K562 (cell line): ENCODE results near the gene ACTN3. TPM values are rescaled to one million over a fixed set of nuclear protein-coding genes. Genes with fewer than 3 reads are reported as not detected.

Source experiments
- CHD1 ChIP-seq: fragments of 200-600 bp; sonication (generic); IDR thresholded peaks from one replicate; pipeline ENCODE4 v1.6.1; 2012; ENCODE audit warnings: mild to moderate bottlenecking, moderate library complexity, low read length, inconsistent platforms
- FOXJ2 ChIP-seq: fragments of 200-800 bp; sonication (Bioruptor generic); IDR thresholded peaks from 2 replicates; pipeline ENCODE4 v1.6.1; 2016; ENCODE audit warnings: missing genetic modification characterization, missing compliant biosample characterization
- FOXM1 ChIP-seq, 2 experiments: fragments of 450-650 bp in 1 of 2; sonication (generic) in 1 of 2; formaldehyde crosslinking in 1 of 2; IDR thresholded peaks; 2 replicates each; pipeline versions ENCODE4 v1.6.1 to v1.9.0; 2017 to 2022; ENCODE audit warnings: low read depth in 2 of 2, mild to moderate bottlenecking in 2 of 2, missing genetic modification reagents in 1 of 2, moderate library complexity in 1 of 2
- FOXO4 ChIP-seq: fragments of 450-650 bp; formaldehyde crosslinking; IDR thresholded peaks from 2 replicates; pipeline ENCODE4 v1.4.0; 2020; ENCODE audit warnings: mild to moderate bottlenecking, moderate library complexity
- GATAD2A ChIP-seq: fragments of 450-650 bp; IDR thresholded peaks from 2 replicates; pipeline ENCODE4 v1.6.1; 2017
- HBP1 ChIP-seq: fragments of 450-650 bp; formaldehyde crosslinking; IDR thresholded peaks from 2 replicates; pipeline ENCODE4 v1.4.0; 2022; ENCODE audit warnings: missing genetic modification characterization
- HMGN3 ChIP-seq: IDR thresholded peaks from 2 replicates; pipeline ENCODE4 v1.6.1; 2011; ENCODE audit warnings: borderline replicate concordance, low read depth, mild to moderate bottlenecking, mixed read lengths, low read length; ENCODE audit not compliant: insufficient read length; ENCODE audit errors: extremely low read depth
- IFI16 ChIP-seq: fragments of 250-450 bp; sonication (Bioruptor Pico); IDR thresholded peaks from 2 replicates; pipeline ENCODE4 v2.1.2; 2022; ENCODE audit warnings: mild to moderate bottlenecking, inconsistent platforms
- MAZ ChIP-seq, 2 experiments: fragments of 450-650 bp in 1 of 2; sonication (generic) in 1 of 2; formaldehyde crosslinking; IDR thresholded peaks in 1 of 2; conservative IDR thresholded peaks in 1 of 2; 2 replicates each; pipeline versions ENCODE4 v1.4.0 to v1.5.0; 2020; ENCODE audit warnings: mild to moderate bottlenecking in 1 of 2, missing genetic modification reagents in 1 of 2
- MED1 ChIP-seq: sonication (generic); formaldehyde crosslinking; IDR thresholded peaks from 2 replicates; pipeline ENCODE4 v1.8.1; 2023; ENCODE audit warnings: missing genetic modification reagents, borderline replicate concordance
- NR2F6 ChIP-seq: fragments of 450-650 bp; formaldehyde crosslinking; IDR thresholded peaks from 2 replicates; pipeline ENCODE4 v1.4.0; 2020; ENCODE audit warnings: mild to moderate bottlenecking
- POU5F1 ChIP-seq: fragments of 150-350 bp; IDR thresholded peaks from 2 replicates; pipeline ENCODE4 v1.6.1; 2014; ENCODE audit warnings: borderline replicate concordance, low read length, low read depth, mild to moderate bottlenecking; ENCODE audit not compliant: partially characterized antibody
- SNIP1 ChIP-seq: fragments of 450-650 bp; IDR thresholded peaks from 2 replicates; pipeline ENCODE4 v1.7.1; 2017; ENCODE audit warnings: low read depth, mild to moderate bottlenecking
- SRSF7 ChIP-seq: fragments of 200-400 bp; formaldehyde crosslinking; optimal IDR thresholded peaks from 2 replicates; pipeline ENCODE3; 2017; ENCODE audit warnings: mild to moderate bottlenecking, low read depth, low read length
- XRCC5 ChIP-seq: fragments of 200-400 bp; formaldehyde crosslinking; IDR thresholded peaks from 2 replicates; pipeline ENCODE4 v1.6.1; 2017; ENCODE audit warnings: low read depth, mild to moderate bottlenecking, low read length
- ZNF143 ChIP-seq: sonication (generic); formaldehyde crosslinking; IDR thresholded peaks from 2 replicates; pipeline ENCODE4 v1.9.0; 2022; ENCODE audit warnings: mild to moderate bottlenecking, missing genetic modification reagents
- ZNF232 ChIP-seq: sonication (generic); formaldehyde crosslinking; IDR thresholded peaks from 2 replicates; pipeline ENCODE4 v1.8.0; 2022; ENCODE audit warnings: mild to moderate bottlenecking, missing genetic modification reagents
- polyA plus RNA-seq, 8 experiments: library from polyadenylated mRNA; depleted of rRNA in 4 of 8; stranded (reverse) in 5 of 8; unstranded in 3 of 8; fragments of >200 nt; fragmentation: Nextera tagmentation in 2 of 8; fragmentation: Illumina TruSeq in 1 of 8; extraction: Ambion mirVana in 2 of 8; extraction: Trizol in 1 of 8; gene quantifications; 2 replicates each; pipeline versions ENCODE4 v1.2.1 to v1.2.3, GENCODE V29; 2011 to 2014; ENCODE audit warnings: inconsistent platforms in 1 of 8, missing spikeins in 1 of 8
- total RNA-seq, 7 experiments: library from RNA; depleted of rRNA in 6 of 7; stranded (reverse); fragments of >200 nt in 6 of 7; fragmentation: Illumina TruSeq in 2 of 7; extraction: Trizol in 2 of 7; gene quantifications; 2 replicates each; pipeline versions ENCODE4 v1.2.1 to v1.2.3, GENCODE V29; 2011 to 2021; ENCODE audit warnings: low replicate concordance in 1 of 7
- TF ChIP-seq, protein P1 (sequence below): fragments of 450-650 bp; formaldehyde crosslinking; IDR thresholded peaks from 2 replicates; pipeline ENCODE4 v1.4.0; 2020; ENCODE audit warnings: mild to moderate bottlenecking, mixed read lengths
- TF ChIP-seq, protein P2 (sequence below): fragments of 450-650 bp; conservative IDR thresholded peaks from 2 replicates; pipeline ENCODE4 v1.6.1; 2016; ENCODE audit warnings: missing genetic modification characterization, low read depth, mild to moderate bottlenecking, control low read depth, missing compliant biosample characterization
- TF ChIP-seq, protein P3 (sequence below): fragments of 450-650 bp; formaldehyde crosslinking; IDR thresholded peaks from 2 replicates; pipeline ENCODE4 v1.4.0; 2022; ENCODE audit warnings: missing genetic modification characterization

ACTN3 gene
- total and polyA plus RNA-seq, 9 of the 15 experiments (the other 6 are each of a cell fraction or from before 2014, with no cell fraction given): not detected

GRCh38 chr11:66510271-66510989 is 36.3 kb upstream of the ACTN3 start, which contains the start of gene BBS1 (continued):
- TF ChIP-seq XRCC5: peak; percentile 98
- TF ChIP-seq, protein P1, sequence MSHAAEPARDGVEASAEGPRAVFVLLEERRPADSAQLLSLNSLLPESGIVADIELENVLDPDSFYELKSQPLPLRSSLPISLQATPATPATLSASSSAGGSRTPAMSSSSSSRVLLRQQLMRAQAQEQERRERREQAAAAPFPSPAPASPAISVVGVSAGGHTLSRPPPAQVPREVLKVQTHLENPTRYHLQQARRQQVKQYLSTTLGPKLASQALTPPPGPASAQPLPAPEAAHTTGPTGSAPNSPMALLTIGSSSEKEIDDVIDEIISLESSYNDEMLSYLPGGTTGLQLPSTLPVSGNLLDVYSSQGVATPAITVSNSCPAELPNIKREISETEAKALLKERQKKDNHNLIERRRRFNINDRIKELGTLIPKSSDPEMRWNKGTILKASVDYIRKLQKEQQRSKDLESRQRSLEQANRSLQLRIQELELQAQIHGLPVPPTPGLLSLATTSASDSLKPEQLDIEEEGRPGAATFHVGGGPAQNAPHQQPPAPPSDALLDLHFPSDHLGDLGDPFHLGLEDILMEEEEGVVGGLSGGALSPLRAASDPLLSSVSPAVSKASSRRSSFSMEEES: no peak
- TF ChIP-seq HBP1 (CRISPR knock-in tag): no peak
- TF ChIP-seq, protein P2, sequence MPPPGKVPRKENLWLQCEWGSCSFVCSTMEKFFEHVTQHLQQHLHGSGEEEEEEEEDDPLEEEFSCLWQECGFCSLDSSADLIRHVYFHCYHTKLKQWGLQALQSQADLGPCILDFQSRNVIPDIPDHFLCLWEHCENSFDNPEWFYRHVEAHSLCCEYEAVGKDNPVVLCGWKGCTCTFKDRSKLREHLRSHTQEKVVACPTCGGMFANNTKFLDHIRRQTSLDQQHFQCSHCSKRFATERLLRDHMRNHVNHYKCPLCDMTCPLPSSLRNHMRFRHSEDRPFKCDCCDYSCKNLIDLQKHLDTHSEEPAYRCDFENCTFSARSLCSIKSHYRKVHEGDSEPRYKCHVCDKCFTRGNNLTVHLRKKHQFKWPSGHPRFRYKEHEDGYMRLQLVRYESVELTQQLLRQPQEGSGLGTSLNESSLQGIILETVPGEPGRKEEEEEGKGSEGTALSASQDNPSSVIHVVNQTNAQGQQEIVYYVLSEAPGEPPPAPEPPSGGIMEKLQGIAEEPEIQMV (tag): no peak
- TF ChIP-seq SNIP1: no peak
- TF ChIP-seq NR2F6 (CRISPR knock-in tag): no peak
- TF ChIP-seq, protein P3, sequence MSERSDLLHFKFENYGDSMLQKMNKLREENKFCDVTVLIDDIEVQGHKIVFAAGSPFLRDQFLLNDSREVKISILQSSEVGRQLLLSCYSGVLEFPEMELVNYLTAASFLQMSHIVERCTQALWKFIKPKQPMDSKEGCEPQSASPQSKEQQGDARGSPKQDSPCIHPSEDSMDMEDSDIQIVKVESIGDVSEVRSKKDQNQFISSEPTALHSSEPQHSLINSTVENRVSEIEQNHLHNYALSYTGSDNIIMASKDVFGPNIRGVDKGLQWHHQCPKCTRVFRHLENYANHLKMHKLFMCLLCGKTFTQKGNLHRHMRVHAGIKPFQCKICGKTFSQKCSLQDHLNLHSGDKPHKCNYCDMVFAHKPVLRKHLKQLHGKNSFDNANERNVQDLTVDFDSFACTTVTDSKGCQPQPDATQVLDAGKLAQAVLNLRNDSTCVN (CRISPR knock-in tag): no peak
- TF ChIP-seq MED1: no peak
- no peak for TF ChIP-seq ZNF232 (CRISPR knock-in tag)
- TF ChIP-seq CHD1: no peak
- no peak for TF ChIP-seq FOXM1 (IDR thresholded peaks at IDR 0.05; ENCODE audit: low read depth)
- TF ChIP-seq FOXM1 (CRISPR knock-in tag; IDR thresholded peaks at IDR 0.05; ENCODE audit: low read depth): no peak
- no peak for TF ChIP-seq POU5F1
- TF ChIP-seq ZNF143 (CRISPR knock-in tag): no peak
- TF ChIP-seq FOXJ2: peak; percentile 83; the same call in 1 of the 2 replicates
- TF ChIP-seq HMGN3: peak; percentile 55
- TF ChIP-seq SRSF7: no peak
- no peak for TF ChIP-seq GATAD2A
- TF ChIP-seq FOXO4 (CRISPR knock-in tag): no peak
- peak; percentile 77 to 84 for TF ChIP-seq MAZ (CRISPR knock-in tag; conservative IDR thresholded peaks at IDR 0.05 in 1 of 2, IDR thresholded peaks at IDR 0.05 in 1 of 2)
- TF ChIP-seq IFI16 (CRISPR knock-in tag): no peak
